Mesendoderm (in vitro differentiated cells): ENCODE results near the gene TCERG1. TPM values are rescaled to one million over a fixed set of nuclear protein-coding genes. Genes with fewer than 3 reads are reported as not detected.
A peak's percentile ranks its signal among the peaks of the same experiment; 100 is the strongest.

Experiments
- DNase-seq: peaks from one replicate; pipeline ENCODE4 v3.0.0; 2013
- H2AK5ac ChIP-seq: 2 replicates; pipeline ENCODE4 v1.6.1; 2013; ENCODE audit warnings: low read length, inconsistent platforms
- H2BK120ac ChIP-seq: 2 replicates; pipeline ENCODE4 v1.6.1; 2013; ENCODE audit warnings: low read depth, mild to moderate bottlenecking, low read length, moderate library complexity, mixed read lengths
- H2BK15ac ChIP-seq: replicated peaks from 2 replicates; pipeline ENCODE4 v1.6.1; 2013; ENCODE audit warnings: low read depth, mild to moderate bottlenecking, moderate library complexity
- H2BK5ac ChIP-seq: 2 replicates; pipeline ENCODE4 v1.6.1; 2013; ENCODE audit warnings: low read length, inconsistent platforms
- H3K18ac ChIP-seq: 2 replicates; pipeline ENCODE4 v1.6.1; 2013; ENCODE audit warnings: mild to moderate bottlenecking, low read length, mixed read lengths
- H3K23ac ChIP-seq: one replicate; pipeline ENCODE4 v1.6.1; 2013; ENCODE audit warnings: low read length
- H3K27ac ChIP-seq: 2 replicates; pipeline ENCODE4 v1.5.1; 2013; ENCODE audit warnings: low read depth, mild to moderate bottlenecking, inconsistent platforms, low read length, moderate library complexity
- H3K27me3 ChIP-seq: 2 replicates; pipeline ENCODE4 v1.6.1; 2013; ENCODE audit warnings: low read length, control low read depth, mild to moderate bottlenecking, inconsistent platforms; ENCODE audit not compliant: insufficient read depth, poor library complexity
- H3K36me3 ChIP-seq: 2 replicates; pipeline ENCODE4 v1.6.1; 2013; ENCODE audit warnings: low read length, inconsistent platforms; ENCODE audit not compliant: control insufficient read depth, insufficient read depth
- H3K4ac ChIP-seq: one replicate; pipeline ENCODE4 v1.6.1; 2013; ENCODE audit warnings: low read depth, mild to moderate bottlenecking, low read length, moderate library complexity
- H3K4me1 ChIP-seq: 2 replicates; pipeline ENCODE4 v1.6.1; 2013; ENCODE audit warnings: low read depth, low read length, inconsistent platforms; ENCODE audit not compliant: control insufficient read depth
- H3K4me2 ChIP-seq: 2 replicates; pipeline ENCODE4 v1.6.1; 2013; ENCODE audit warnings: low read length
- H3K4me3 ChIP-seq: 2 replicates; pipeline ENCODE4 v1.5.1; 2013; ENCODE audit warnings: mild to moderate bottlenecking, low read length
- H3K56ac ChIP-seq: one replicate; pipeline ENCODE4 v1.6.1; 2013; ENCODE audit warnings: low read length
- H3K79me1 ChIP-seq: 2 replicates; pipeline ENCODE4 v1.6.1; 2013; ENCODE audit warnings: low read length, inconsistent platforms
- H3K79me2 ChIP-seq: 2 replicates; pipeline ENCODE4 v1.6.1; 2013; ENCODE audit warnings: mild to moderate bottlenecking, low read length; ENCODE audit not compliant: control insufficient read depth, insufficient read depth
- H3K9ac ChIP-seq: 2 replicates; pipeline ENCODE4 v1.6.1; 2013; ENCODE audit warnings: low read length, inconsistent platforms
- H4K5ac ChIP-seq: one replicate; pipeline ENCODE4 v1.6.1; 2013; ENCODE audit warnings: low read length
- H4K8ac ChIP-seq: one replicate; pipeline ENCODE4 v1.6.1; 2013; ENCODE audit warnings: low read depth, mild to moderate bottlenecking, control low read depth, low read length, moderate library complexity
- WGBS: extraction: QIAGEN DNeasy Blood & Tissue Kit; methylation state at CpG from one replicate; pipeline ENCODE4 v1.1.7; 2013; ENCODE audit warnings: low lambda C conversion rate, missing lambda C conversion rate; ENCODE audit not compliant: insufficient coverage; ENCODE audit errors: extremely low coverage; 5-methylcytosine and 5-hydroxymethylcytosine counted together
- polyA plus RNA-seq, 2 experiments: library from polyadenylated mRNA; stranded (reverse); fragments of 200-250 nt; gene quantifications; one replicate each; pipeline ENCODE4 v1.2.3, GENCODE V29; 2013

The TCERG1 gene
- 110 TPM for polyA plus RNA-seq (2013, experiment 1 of 2)
- 111 TPM for polyA plus RNA-seq (2013, experiment 2 of 2)

GRCh38 chr5:146446861-146447733, at the start of gene TCERG1:
TSS of gene TCERG1 (plus strand) at chr5:146447333. CDS start at chr5:146447350, 17 bp downstream.
- peak within 1 kb of the TSS; percentile 83 for H2BK120ac ChIP-seq
- no peaks in the 10 kb centered on the region for H3K36me3 ChIP-seq
- peak within 1 kb of the TSS; percentile 16 for H4K8ac ChIP-seq
- H3K4ac ChIP-seq = peak within 1 kb of the TSS; percentile 82
- peak within 1 kb of the TSS; percentile 43 for H2BK5ac ChIP-seq
- peak; percentile 100 for DNase-seq
- peak within 1 kb of the TSS; percentile 72 for H3K4me2 ChIP-seq
- no peak within 1 kb of the TSS for H2BK15ac ChIP-seq
- peaks cover 42% of the 10 kb centered on the region for H3K79me2 ChIP-seq
- H3K23ac ChIP-seq = peak within 1 kb of the TSS; percentile 59
- peak within 1 kb of the TSS; percentile 99 for H3K9ac ChIP-seq
- H3K4me1 ChIP-seq = no peaks in the 10 kb centered on the region
- peak within 1 kb of the TSS; percentile 39 for H3K27ac ChIP-seq
- no peaks in the 10 kb centered on the region for H3K79me1 ChIP-seq
- H4K5ac ChIP-seq = peak within 1 kb of the TSS; percentile 89
- peak within 1 kb of the TSS; percentile 98 for H3K56ac ChIP-seq
- no peaks in the 10 kb centered on the region for H3K27me3 ChIP-seq
- peak within 1 kb of the TSS; percentile 52 for H3K18ac ChIP-seq
- no CpG with 5 or more reads among the region's 68 CpGs for WGBS
- H3K4me3 ChIP-seq = peak within 1 kb of the TSS; percentile 99
- H2AK5ac ChIP-seq = peak within 1 kb of the TSS; percentile 91

- no peaks in the 10 kb centered on the region for H3K27me3 ChIP-seq
- H3K56ac ChIP-seq = no peak overlapping the region
- H4K8ac ChIP-seq = no peak overlapping the region
- no peak overlapping the region for H3K4me2 ChIP-seq
- H2BK5ac ChIP-seq = no peak overlapping the region
- no peak overlapping the region for H4K5ac ChIP-seq
- no peak overlapping the region for H3K4ac ChIP-seq
- H3K79me2 ChIP-seq = no peaks in the 10 kb centered on the region
- no peak overlapping the region for H3K18ac ChIP-seq
- no peak for DNase-seq
- H2BK15ac ChIP-seq = no peak overlapping the region
- H3K4me1 ChIP-seq = no peaks in the 10 kb centered on the region
- WGBS = no CpG with 5 or more reads among the region's 4 CpGs
- H3K27ac ChIP-seq = no peak overlapping the region
- H3K79me1 ChIP-seq = no peaks in the 10 kb centered on the region
- no peak overlapping the region for H2AK5ac ChIP-seq
- no peaks in the 10 kb centered on the region for H3K36me3 ChIP-seq
- H2BK120ac ChIP-seq = no peak overlapping the region
- no peak overlapping the region for H3K23ac ChIP-seq
- H3K4me3 ChIP-seq = no peak overlapping the region
- H3K9ac ChIP-seq = no peak overlapping the region
These were observed 48.3 kb upstream of the TCERG1 start for GRCh38 chr5:146398826-146399225.

- Histone ChIP-seq H2BK120ac (no peak overlapping the region), H3K23ac (no peak overlapping the region), H3K27ac (no peak overlapping the region), H2BK5ac (no peak overlapping the region), H2AK5ac (no peak overlapping the region), H4K8ac (no peak overlapping the region), H3K4me2 (no peak overlapping the region), H4K5ac (no peak overlapping the region), H3K4me3 (no peak overlapping the region), H3K9ac (no peak overlapping the region), H3K4me1 (no peaks in the 10 kb centered on the region), H3K36me3 (no peaks in the 10 kb centered on the region), H3K4ac (no peak overlapping the region), H3K79me2 (no peaks in the 10 kb centered on the region), H3K56ac (no peak overlapping the region), H3K18ac (no peak overlapping the region), H2BK15ac (no peak overlapping the region), H3K79me1 (no peaks in the 10 kb centered on the region), H3K27me3 (no peaks in the 10 kb centered on the region)
- no CpG with 5 or more reads among the region's 1 CpG for WGBS
- no peak for DNase-seq
These were observed 47.7 kb upstream of the TCERG1 start for GRCh38 chr5:146399481-146399880.

GRCh38 chr5:146400201-146400600, 46.9 kb upstream of the TCERG1 start:
- no peak overlapping the region for H2AK5ac ChIP-seq
- WGBS = no CpG with 5 or more reads among the region's 2 CpGs
- no peak overlapping the region for H3K23ac ChIP-seq
- H3K56ac ChIP-seq = no peak overlapping the region
- H3K36me3 ChIP-seq = no peaks in the 10 kb centered on the region
- no peak overlapping the region for H3K18ac ChIP-seq
- H3K4ac ChIP-seq = no peak overlapping the region
- H2BK15ac ChIP-seq = no peak overlapping the region
- H2BK120ac ChIP-seq = no peak overlapping the region
- no peak overlapping the region for H3K4me3 ChIP-seq
- H3K27ac ChIP-seq = no peak overlapping the region
- no peaks in the 10 kb centered on the region for H3K79me2 ChIP-seq
- H4K8ac ChIP-seq = no peak overlapping the region
- H2BK5ac ChIP-seq = no peak overlapping the region
- H3K79me1 ChIP-seq = no peaks in the 10 kb centered on the region
- DNase-seq = no peak
- H3K27me3 ChIP-seq = no peaks in the 10 kb centered on the region
- H3K4me2 ChIP-seq = no peak overlapping the region
- H4K5ac ChIP-seq = no peak overlapping the region
- H3K9ac ChIP-seq = no peak overlapping the region
- H3K4me1 ChIP-seq = no peaks in the 10 kb centered on the region

GRCh38 chr5:146401021-146401420, 46.1 kb upstream of the TCERG1 start:
- DNase-seq = no peak
- Histone ChIP-seq H2BK5ac (no peak overlapping the region), H3K4me3 (no peak overlapping the region), H3K56ac (no peak overlapping the region), H3K36me3 (no peaks in the 10 kb centered on the region), H2BK120ac (no peak overlapping the region), H3K23ac (no peak overlapping the region), H3K4me2 (no peak overlapping the region), H3K79me1 (no peaks in the 10 kb centered on the region), H2AK5ac (no peak overlapping the region), H3K4me1 (no peaks in the 10 kb centered on the region), H4K5ac (no peak overlapping the region), H4K8ac (no peak overlapping the region), H3K4ac (no peak overlapping the region), H3K27me3 (no peaks in the 10 kb centered on the region), H3K9ac (no peak overlapping the region), H3K18ac (no peak overlapping the region), H3K79me2 (no peaks in the 10 kb centered on the region), H3K27ac (no peak overlapping the region), H2BK15ac (no peak overlapping the region)
- no CpG with 5 or more reads among the region's 9 CpGs for WGBS
